ENCODE measurements around the gene CNTN1. TPM values are rescaled to one million over a fixed set of nuclear protein-coding genes. Genes with fewer than 3 reads are reported as not detected.
A peak's percentile ranks its signal among the peaks of the same experiment; 100 is the strongest.

CNTN1 gene
- total and polyA plus RNA-seq, 2 experiments from 2014 or later: 0.58 to 2.4 TPM

DNA sequence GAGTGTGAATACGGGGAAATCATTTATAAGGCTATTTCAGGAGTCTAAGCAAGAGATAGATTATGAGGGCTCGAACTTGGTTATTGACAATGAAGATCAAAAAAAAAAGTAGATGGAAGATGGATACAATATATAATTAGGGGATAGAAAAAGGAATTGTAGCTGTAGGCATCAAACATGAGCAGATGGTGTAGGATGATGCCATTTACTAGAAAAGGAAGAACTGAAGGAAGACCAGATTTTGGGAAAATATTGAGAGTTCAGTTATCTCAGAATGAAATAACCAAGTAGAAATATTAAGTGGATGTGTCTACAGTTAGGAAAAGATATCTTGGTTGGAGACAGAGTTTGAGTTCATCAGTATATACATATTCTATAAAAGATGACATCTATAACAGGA is 109.6 kb downstream of the CNTN1 start:
- H3K4me2 ChIP-seq: no peak overlapping the region

DNA sequence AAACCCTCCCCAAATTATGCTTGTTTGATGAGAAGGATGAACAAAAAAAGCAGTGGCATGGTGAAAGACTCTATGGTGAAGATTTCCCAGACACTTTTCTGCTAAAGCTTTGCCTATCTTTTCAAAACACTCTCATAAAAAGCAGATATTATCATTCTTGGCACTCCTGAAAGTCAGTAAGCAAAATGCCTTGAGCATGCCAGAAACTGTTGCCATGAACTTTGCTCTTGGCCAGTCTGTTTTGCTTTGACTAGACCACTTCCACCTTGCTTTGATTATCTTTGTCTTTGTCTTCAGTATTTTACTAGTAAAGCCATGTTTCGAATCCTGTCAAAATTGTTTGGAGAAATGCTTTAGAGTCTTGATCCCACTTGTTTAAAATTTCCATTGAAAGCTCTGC is 110.4 kb downstream of the CNTN1 start:
- no peak overlapping the region for H2AFZ ChIP-seq
- H3K27ac ChIP-seq: no peak overlapping the region
- TF ChIP-seq EZH2phosphoT487 (IDR thresholded peaks at IDR 0.05; ENCODE audit: low read depth, severe bottlenecking, unreplicated experiment) (no peak), EZH2 (IDR thresholded peaks at IDR 0.05; ENCODE audit: borderline replicate concordance) (no peak)
- TF ChIP-seq, protein P1, sequence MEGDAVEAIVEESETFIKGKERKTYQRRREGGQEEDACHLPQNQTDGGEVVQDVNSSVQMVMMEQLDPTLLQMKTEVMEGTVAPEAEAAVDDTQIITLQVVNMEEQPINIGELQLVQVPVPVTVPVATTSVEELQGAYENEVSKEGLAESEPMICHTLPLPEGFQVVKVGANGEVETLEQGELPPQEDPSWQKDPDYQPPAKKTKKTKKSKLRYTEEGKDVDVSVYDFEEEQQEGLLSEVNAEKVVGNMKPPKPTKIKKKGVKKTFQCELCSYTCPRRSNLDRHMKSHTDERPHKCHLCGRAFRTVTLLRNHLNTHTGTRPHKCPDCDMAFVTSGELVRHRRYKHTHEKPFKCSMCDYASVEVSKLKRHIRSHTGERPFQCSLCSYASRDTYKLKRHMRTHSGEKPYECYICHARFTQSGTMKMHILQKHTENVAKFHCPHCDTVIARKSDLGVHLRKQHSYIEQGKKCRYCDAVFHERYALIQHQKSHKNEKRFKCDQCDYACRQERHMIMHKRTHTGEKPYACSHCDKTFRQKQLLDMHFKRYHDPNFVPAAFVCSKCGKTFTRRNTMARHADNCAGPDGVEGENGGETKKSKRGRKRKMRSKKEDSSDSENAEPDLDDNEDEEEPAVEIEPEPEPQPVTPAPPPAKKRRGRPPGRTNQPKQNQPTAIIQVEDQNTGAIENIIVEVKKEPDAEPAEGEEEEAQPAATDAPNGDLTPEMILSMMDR (IDR thresholded peaks at IDR 0.05; ENCODE audit: poor library complexity): no peak
- H3K9me3 ChIP-seq (ENCODE audit: low read depth): no peaks in the 10 kb centered on the region
- H3K4me1 ChIP-seq (ENCODE audit: insufficient read depth): no peaks in the 10 kb centered on the region
- no peaks in the 10 kb centered on the region for H4K20me1 ChIP-seq (ENCODE audit: insufficient read depth, poor library complexity, severe bottlenecking)
- no peaks in the 10 kb centered on the region for H3K79me2 ChIP-seq
- no peaks in the 10 kb centered on the region for H3K36me3 ChIP-seq (replicated peaks; ENCODE audit: insufficient read depth, low read depth)
- no peaks in the 10 kb centered on the region for H3K9me2 ChIP-seq (replicated peaks; ENCODE audit: insufficient read depth)
- no peak for DNase-seq (ENCODE audit: low spot score)
- H3K4me2 ChIP-seq: no peak overlapping the region
- no peak overlapping the region for H3K4me3 ChIP-seq
- H3K27me3 ChIP-seq: no peaks in the 10 kb centered on the region
- WGBS (ENCODE audit: low lambda C conversion rate, missing lambda C conversion rate): 40% methylated on average over 1 of the region's 1 CpG

More for the DNA sequence above, 109.6 kb downstream of the CNTN1 start:
- no peak for TF ChIP-seq EZH2phosphoT487 (IDR thresholded peaks at IDR 0.05; ENCODE audit: low read depth, severe bottlenecking, unreplicated experiment)
- Histone ChIP-seq H4K20me1 (ENCODE audit: insufficient read depth, poor library complexity, severe bottlenecking) (no peaks in the 10 kb centered on the region), H3K9me3 (ENCODE audit: low read depth) (no peaks in the 10 kb centered on the region), H3K27me3 (no peaks in the 10 kb centered on the region), H3K4me1 (ENCODE audit: insufficient read depth) (no peaks in the 10 kb centered on the region), H3K27ac (no peak overlapping the region), H3K4me3 (no peak overlapping the region), H3K79me2 (no peaks in the 10 kb centered on the region), H2AFZ (no peak overlapping the region), H3K36me3 (replicated peaks; ENCODE audit: insufficient read depth, low read depth) (no peaks in the 10 kb centered on the region), H3K9me2 (replicated peaks; ENCODE audit: insufficient read depth) (no peaks in the 10 kb centered on the region)
- WGBS (ENCODE audit: low lambda C conversion rate, missing lambda C conversion rate): 83% methylated on average over 2 of the region's 2 CpGs
- DNase-seq (ENCODE audit: low spot score): no peak

DNA sequence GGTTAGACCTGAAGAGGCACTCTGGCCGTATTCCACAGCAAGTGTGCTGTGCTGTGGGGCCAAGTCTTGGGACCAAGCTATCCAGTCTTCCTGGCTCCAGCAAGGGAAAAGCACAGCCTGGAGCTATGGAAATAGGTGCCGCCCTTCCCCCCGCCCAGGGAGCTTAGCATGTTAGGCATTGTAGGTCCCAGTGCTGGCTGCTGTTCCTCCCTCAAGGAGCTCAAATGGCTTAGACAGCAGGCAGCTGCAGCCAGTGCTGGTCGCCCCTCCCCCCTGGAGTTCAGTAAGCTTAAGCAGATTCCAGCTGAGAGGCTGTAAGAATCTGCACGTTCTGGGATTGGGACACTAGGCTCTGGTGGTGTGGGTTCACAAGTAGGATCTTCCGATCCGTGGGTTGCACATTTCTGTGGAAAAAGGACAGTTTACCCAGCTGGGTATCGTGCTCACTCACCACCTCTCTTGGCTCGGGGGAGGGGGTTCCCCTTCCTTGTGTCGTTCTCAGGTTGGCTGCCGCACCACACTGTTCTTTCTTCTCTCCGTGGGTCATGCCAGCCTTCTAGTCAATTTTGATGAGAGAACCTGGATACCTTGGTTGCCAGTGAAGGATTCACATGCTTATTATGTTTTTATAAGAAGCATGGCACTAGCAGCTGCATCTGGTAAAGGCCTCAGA is 127.3 kb downstream of the CNTN1 start:
- no peaks in the 10 kb centered on the region for H3K79me2 ChIP-seq
- no peaks in the 10 kb centered on the region for H4K20me1 ChIP-seq (ENCODE audit: insufficient read depth, poor library complexity, severe bottlenecking)
- H3K4me3 ChIP-seq: no peak overlapping the region
- H3K4me2 ChIP-seq: peak overlapping the region; percentile 21
- no peaks in the 10 kb centered on the region for H3K9me2 ChIP-seq (replicated peaks; ENCODE audit: insufficient read depth)
- no peak overlapping the region for H3K27ac ChIP-seq
- H2AFZ ChIP-seq: no peak overlapping the region
- no peaks in the 10 kb centered on the region for H3K27me3 ChIP-seq
- H3K4me1 ChIP-seq (ENCODE audit: insufficient read depth): no peaks in the 10 kb centered on the region
- H3K36me3 ChIP-seq (replicated peaks; ENCODE audit: insufficient read depth, low read depth): no peaks in the 10 kb centered on the region
- H3K9me3 ChIP-seq (ENCODE audit: low read depth): no peaks in the 10 kb centered on the region
- DNase-seq (ENCODE audit: low spot score): peak; percentile 72
- TF ChIP-seq, protein P1 (IDR thresholded peaks at IDR 0.05; ENCODE audit: poor library complexity): no peak
- TF ChIP-seq EZH2phosphoT487 (IDR thresholded peaks at IDR 0.05; ENCODE audit: low read depth, severe bottlenecking, unreplicated experiment): no peak
- no peak for TF ChIP-seq EZH2 (IDR thresholded peaks at IDR 0.05; ENCODE audit: borderline replicate concordance)
- WGBS (ENCODE audit: low lambda C conversion rate, missing lambda C conversion rate): 25% methylated on average over 12 of the region's 12 CpGs

DNA sequence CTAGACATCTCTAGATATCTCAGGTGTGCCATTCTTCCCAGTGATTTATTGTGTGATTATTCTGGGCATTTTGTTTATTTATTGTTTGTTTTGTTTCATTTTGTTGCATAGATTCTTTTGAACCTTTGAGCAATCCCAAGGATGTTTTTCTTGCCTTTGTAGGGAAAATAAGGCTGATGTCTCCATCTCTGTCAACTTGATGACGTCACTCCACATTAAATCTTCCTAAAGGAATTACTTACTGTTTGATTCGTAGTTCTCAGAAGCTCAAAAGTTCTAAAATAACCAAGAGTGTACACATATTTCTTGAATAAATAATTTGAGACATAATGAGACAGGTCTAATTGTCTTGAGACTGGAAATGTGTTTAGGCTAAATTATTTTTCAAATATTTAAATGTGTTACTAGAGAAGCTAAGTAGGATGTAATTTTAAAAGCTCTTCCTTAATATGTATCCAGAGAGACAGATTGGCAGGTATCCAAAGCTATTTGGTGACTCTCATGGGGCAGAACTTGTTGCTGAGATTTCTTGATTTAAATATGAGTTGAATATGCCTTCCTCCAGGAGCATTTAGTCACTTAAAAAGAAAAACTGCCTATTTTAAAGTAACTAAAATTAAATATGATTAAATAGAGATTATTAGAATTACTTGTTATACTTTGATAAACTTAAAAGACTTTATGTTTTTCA is 128.7 kb downstream of the CNTN1 start:
- no peak overlapping the region for H3K4me3 ChIP-seq
- H3K27me3 ChIP-seq: no peaks in the 10 kb centered on the region
- H2AFZ ChIP-seq: no peak overlapping the region
- no peaks in the 10 kb centered on the region for H3K9me2 ChIP-seq (replicated peaks; ENCODE audit: insufficient read depth)
- no peaks in the 10 kb centered on the region for H3K9me3 ChIP-seq (ENCODE audit: low read depth)
- H3K4me2 ChIP-seq: no peak overlapping the region
- TF ChIP-seq EZH2 (IDR thresholded peaks at IDR 0.05; ENCODE audit: borderline replicate concordance) (no peak), EZH2phosphoT487 (IDR thresholded peaks at IDR 0.05; ENCODE audit: low read depth, severe bottlenecking, unreplicated experiment) (no peak)
- TF ChIP-seq, protein P1 (IDR thresholded peaks at IDR 0.05; ENCODE audit: poor library complexity): no peak
- H3K27ac ChIP-seq: no peak overlapping the region
- H3K4me1 ChIP-seq (ENCODE audit: insufficient read depth): no peaks in the 10 kb centered on the region
- WGBS (ENCODE audit: low lambda C conversion rate, missing lambda C conversion rate): 42% methylated on average over 2 of the region's 2 CpGs
- no peaks in the 10 kb centered on the region for H3K36me3 ChIP-seq (replicated peaks; ENCODE audit: insufficient read depth, low read depth)
- no peak for DNase-seq (ENCODE audit: low spot score)
- H3K79me2 ChIP-seq: no peaks in the 10 kb centered on the region
- H4K20me1 ChIP-seq (ENCODE audit: insufficient read depth, poor library complexity, severe bottlenecking): no peaks in the 10 kb centered on the region

All from hepatocyte (in vitro differentiated cells).